Subcutaneous adipose tissue (tissue), 4 donors: Measurements from ENCODE around the gene GPR32. TPM values are rescaled to one million over a fixed set of nuclear protein-coding genes. Genes with fewer than 3 reads are reported as not detected.

Source experiments
- CTCF ChIP-seq: fragments of 450-650 bp; IDR thresholded peaks from one replicate; pipeline ENCODE4 v1.5.1; 2016; ENCODE audit warnings: low read depth, mild to moderate bottlenecking, control low read depth, antibody characterized with exemption, moderate library complexity
- total RNA-seq, 4 donors: library from RNA; depleted of rRNA; stranded (reverse); fragments of >200 nt; gene quantifications; one replicate each; pipeline ENCODE4 v1.1.0, GENCODE V29; 2016

GPR32 gene
- total RNA-seq, 4 donors from 2014 or later: not detected

GRCh38 chr19:50815439-50815838 lies 45.2 kb downstream of the GPR32 start:
- no peak for TF ChIP-seq CTCF

- no peak for TF ChIP-seq CTCF
Measured at GRCh38 chr19:50817941-50818858, 47.9 kb downstream of the GPR32 start.

DNA sequence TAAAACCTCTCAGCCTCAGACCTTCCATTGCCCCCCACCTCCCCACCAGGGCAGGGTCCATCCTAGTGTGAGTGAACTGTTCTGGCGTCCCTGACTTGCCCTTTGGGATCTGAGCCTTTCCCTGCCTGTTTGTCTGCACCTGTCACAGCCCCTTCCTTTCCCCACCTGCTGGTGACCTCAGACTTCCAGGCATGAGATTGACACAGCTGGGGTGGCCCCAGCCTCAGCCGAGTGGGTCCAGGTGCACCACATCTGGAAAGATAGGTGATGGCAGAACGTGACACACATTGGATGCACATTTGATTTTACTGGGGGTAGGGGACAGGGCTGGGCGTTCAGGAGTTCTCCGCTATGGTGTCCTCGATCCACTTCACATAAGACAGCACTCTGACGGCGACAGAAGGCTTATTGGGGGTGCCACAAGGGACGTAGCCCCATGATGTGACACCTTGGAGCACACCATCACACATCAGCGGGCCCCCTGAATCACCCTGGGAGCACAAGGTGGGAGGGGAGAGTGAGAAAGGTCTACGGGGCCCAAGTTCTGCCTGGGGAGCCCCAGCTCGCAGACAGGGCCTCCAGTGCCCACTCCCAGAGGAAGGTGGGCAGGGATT lies 48.7 kb downstream of the GPR32 start:
- TF ChIP-seq CTCF: no peak

DNA sequence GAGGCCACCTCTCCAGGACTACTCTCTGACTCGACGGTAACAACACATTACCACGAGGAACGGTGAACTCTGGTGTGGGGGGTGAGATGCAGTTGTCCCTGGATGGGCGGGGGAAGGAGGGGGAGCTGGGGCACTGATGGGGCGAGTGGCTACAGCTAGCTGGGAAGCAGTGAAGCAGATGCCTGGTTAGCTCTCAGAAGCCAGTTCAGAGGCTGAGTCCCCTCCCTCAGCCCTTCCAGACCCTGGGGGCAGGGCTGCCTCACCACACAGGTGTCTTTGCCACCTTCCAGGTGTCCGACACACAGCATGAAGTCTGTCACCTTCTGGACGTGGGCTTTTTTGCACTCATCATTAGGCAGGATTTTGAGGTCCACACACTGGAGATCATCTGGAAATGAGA lies 49.4 kb downstream of the GPR32 start:
- no peak for TF ChIP-seq CTCF

DNA sequence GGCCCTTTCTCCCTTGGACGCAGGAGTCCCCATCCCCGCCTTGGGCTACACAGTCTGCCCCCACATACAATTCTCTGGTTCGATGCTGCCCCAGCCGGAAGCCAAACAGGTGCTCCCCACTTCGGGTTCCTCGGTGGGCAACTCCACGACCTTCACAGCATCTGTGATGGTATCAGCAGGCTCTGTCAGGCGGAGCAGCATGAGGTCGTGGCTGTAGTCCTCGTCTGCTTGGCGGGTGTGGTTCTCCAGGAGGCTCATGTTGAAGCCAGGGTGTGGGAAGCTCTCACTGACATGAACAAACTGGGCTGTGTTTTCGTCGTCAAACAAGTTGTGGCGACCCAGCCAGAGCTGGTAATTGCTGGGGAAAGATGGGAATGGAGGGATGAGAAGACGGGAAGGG lies 49.8 kb downstream of the GPR32 start:
- no peak for TF ChIP-seq CTCF

- TF ChIP-seq CTCF: no peak
Measured at GRCh38 chr19:50820549-50821247, 50.4 kb downstream of the GPR32 start.

- TF ChIP-seq CTCF: no peak
Measured at GRCh38 chr19:50821248-50821612, 51.0 kb downstream of the GPR32 start.
